GM18861 (cell line): ENCODE data around the gene FLG2.

ENCODE experiments used
- ATAC-seq: cut with Tn5 transposase; IDR thresholded peaks from one replicate; pipeline ENCODE4 v1.9.1; 2021; ENCODE audit not compliant: unreplicated experiment

The FLG2 gene

DNA sequence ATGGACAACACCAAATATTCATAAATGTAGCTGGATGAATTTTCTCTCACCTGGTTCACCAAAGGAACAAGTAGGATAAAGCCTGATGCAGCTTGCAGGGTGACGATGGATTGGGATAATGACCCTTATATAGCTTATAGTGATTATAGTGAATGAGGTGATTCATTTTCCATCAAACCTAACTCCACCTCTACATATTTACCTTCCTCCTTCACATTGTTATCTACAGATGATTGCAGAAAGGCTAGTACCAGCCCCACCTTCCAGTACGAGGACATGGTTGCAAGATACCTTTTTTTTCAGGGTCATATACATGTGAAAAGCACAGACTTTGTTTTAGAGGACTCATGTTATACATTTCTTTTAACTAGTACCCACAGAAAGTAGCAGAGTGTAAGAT, at the start of gene FLG2:
Gene FLG2 (minus strand): TSS at position 101 of the 400 bp plus-strand sequence. CDS start 1,122 bp downstream, outside the sequence.
- no peak for ATAC-seq

DNA sequence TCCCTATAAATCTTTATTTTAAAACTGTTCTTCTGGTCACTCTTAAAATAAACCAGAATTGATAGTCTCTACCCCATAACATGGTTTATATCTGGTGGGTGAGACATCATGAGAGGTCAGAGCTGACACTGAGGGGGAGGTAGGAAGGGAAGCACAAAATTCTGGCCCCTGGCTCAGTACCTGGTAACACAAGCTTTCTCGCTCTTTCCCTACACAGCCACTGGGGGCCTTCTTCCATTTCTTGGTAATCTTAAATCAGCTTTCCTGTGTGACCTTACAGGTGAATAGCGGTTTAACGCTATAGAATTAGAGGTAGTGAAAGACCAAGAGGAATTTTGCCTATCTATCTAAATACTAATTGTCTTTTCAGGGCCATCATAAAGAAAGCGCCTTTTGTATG, 48.9 kb upstream of the FLG2 start:
- no peak for ATAC-seq

DNA sequence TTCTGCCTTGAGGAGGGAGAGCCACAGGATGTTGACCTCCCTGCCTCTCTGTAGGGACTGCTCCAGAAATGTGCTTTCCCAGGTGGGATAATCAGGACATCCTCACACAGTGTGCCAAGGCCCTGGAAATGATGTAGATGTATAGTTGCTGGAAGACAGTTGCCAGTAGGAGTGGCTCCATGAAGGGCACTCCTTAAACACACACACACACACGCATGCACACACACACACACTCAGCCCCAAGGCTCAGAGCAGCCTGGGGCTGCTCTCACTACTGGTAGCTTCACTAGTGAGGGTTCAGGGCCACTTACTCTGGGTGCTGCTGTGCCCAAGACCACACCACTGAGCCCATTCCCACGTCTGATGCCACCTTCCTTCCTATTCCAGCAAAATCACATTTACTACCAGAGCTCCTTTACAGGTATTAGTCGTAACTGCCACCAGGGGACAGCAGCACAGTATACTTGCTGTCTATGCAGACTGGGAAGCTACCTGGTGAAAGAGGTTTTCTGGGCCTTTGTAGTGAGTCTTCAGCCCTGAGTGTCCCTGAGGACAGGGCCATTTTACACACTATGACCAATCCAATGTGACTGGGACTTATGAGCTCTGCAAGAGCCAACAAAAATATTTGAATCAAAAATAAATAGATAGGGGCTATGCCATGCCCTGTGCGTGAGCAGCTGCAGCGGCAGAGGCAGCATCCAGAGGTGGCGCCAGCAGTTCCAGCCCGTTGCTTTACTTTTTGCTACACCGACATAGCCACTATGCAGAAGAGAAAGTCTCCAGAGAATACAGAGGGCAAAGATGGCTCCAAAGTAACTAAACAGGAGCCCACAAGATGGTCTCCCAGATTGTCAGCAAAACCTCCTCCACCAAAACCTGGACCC, 39.2 kb upstream of the FLG2 start:
- no peak for ATAC-seq

DNA sequence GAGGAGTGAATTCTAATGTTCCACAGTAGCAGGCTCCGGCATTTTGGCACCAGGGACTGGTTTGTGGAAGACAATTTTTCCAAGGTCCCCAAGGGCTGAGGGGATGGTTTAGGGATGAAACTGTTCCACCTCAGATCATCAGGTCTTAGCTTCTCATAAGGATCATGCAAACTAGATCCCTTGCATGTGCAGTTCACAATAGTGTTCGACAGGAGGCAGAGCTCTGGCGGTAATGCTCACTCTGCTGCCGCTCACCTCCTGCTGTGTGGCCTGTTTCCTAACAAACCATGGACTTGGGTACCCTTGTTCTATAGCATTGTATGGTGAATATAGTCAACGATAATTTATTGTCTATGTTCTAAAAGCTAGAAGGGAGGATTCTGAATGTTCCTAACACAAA, 37.7 kb upstream of the FLG2 start:
- no peak for ATAC-seq

DNA sequence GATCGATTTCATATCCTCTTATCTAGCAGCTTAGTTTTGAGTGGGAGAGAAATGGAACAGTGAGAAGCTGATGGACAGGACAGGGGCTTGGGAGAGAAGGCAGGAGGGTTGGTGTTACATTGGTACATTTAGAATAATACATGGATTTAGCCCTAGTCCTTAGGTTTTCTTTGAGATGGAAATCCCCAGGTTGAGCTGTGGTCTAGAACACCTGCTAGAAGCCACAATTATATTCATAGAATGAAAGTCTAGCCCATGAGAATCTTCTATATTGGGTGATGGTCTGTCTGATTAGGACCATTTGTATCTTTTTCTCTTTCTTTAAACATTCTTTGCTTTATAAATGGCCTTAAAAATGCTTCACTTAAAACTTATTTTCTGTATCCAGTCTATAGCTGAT, 34.3 kb upstream of the FLG2 start:
- ATAC-seq = no peak

DNA sequence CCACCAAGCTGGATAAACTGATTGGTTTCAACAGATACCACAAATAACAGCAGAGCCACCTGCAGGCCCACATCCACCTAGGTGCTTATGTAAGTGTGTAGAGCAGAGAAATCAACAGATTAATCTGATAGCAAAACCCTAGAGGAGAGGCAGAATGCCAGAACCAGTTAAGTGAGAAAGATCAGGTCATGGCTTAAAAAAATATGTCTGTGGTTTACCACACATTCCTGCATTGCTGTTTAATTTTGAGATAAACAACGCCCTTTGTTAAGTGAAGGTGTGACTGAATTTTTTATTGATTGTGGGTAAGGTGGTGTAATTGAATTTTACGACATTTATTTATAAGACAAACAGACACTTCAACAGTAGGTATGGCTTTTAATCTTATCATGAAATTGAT, 33.1 kb upstream of the FLG2 start:
- ATAC-seq = no peak

DNA sequence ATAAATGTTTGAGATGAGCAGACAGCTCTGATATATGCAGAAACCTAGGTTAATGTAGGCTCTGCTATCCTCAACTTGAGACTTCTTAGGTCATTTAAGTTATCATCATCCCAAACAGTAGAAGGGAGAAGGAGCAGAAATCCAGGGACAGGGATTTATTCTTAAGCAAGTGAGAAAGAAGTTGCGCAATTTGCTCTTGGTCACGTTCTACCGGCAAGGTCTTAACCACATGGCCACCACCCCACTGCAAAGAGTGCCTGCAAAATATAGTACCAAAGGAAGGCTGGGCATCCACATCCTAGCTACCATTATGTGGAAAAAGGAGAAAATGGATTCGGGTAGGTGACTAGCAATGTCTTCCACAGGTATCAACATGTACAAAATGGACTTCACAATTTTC, 29.1 kb upstream of the FLG2 start:
- no peak for ATAC-seq

DNA sequence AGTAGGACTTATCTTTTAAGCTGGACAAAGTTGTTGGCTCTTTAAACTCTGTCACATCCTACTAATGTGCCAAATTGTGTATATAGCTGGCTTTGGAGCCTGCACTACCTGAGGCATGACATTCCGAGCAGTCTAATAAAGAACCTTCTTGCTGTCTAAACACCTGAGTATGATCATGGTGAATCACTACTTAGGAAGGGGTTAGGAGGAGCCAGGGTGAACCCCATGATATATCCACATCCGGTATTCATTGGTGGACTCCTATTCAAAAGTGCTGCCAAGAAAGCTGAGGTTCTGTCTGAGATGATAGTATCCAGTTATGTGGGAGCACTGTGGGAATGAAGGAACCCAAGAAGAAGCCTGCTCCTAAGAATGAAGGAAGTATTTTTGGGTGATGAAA, 27.1 kb upstream of the FLG2 start:
- no peak for ATAC-seq

DNA sequence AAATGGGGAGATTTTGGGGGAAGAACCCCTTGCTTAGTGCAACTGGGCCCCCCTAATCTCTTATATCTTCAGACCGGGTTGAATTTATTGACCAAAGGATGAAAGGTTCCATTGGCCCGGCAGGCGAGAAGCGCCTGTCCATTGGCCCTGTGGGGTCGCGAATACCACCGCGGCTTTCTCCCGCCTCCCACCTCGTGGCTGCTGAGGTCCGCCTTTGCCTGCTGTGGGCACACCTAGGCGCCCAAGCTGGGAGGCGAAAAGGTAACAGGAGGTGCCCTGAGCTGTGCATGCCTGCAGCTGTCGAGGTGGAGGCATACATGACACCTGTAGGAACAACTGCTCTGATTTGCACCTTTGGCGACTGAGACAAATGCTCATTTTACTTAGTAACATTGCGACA, 21.1 kb upstream of the FLG2 start:
- no peak for ATAC-seq

DNA sequence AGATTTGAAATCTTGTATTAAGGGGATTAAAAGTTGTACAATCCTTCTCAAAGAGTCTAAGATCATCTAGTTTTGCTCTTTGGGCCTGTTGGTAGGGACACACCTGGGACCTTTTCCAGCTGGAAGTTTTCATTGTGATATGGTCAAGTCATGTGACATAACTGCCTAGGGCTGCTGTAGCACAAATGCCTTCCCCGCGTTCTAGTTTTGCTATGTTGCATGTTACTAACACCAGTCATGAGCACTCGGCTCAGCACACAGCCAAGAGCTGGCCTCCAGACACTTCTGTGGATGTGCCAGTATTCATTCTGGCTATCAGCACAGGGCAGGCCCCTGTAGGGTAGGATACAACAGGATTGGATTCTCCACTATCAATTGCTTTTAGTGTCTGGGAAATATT, 14.6 kb upstream of the FLG2 start:
- ATAC-seq = no peak

DNA sequence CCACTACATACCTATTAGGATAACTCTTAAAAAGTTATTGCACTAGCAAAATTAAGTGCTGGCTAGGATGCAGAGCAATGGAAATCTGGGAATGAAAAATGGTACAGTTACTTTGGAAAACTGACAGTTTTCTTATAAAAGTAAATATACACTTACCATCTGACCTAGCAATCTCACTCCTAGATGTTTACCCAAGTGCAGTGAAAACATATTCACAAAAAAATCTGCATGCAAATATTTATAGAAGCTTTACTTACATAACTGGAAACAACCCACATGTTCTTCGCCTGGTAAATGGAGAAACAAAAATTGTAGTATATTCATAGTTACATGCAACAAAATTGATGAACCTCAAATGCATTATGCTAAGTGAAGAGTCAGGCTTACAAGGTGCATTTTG, 12.9 kb upstream of the FLG2 start:
- no peak for ATAC-seq

DNA sequence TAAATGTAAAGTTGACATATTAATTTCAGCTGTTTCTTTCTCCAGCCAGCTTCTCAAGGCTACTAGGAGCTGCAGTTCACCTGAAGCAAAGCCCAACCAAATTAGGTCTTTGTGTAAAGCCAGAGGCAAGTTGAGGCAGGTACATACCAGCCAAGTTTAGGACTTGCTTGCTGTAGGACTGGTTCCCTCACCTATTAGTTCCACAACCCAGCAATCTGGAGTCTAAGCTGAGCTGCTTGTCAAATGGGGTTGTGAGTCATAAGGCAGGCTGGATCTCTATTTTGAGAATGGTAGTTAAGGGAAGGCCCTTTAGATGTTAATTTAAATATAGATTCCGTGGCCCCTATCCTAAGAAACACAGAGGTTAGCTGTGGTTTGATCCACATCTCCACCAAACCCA, 7.6 kb upstream of the FLG2 start:
- no peak for ATAC-seq

DNA sequence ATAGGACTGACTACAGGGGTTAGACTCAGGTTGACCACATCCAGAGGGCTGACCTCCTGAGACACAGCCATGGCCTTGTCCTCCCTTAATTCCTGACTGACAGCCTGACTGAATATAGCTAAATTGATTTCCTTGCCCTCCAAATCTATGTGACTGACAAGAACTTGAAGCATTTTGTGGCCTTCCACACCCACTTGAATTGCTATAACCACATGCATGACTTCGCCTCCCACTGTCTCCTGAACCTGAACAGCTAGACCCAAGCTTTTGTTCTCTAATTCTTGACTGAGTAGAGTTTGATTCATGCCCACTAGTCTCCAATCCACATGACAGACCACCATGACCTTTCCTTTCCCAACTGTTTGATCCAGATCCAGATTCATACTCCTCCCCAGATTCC, 3.1 kb downstream of the FLG2 start:
- no peak for ATAC-seq

DNA sequence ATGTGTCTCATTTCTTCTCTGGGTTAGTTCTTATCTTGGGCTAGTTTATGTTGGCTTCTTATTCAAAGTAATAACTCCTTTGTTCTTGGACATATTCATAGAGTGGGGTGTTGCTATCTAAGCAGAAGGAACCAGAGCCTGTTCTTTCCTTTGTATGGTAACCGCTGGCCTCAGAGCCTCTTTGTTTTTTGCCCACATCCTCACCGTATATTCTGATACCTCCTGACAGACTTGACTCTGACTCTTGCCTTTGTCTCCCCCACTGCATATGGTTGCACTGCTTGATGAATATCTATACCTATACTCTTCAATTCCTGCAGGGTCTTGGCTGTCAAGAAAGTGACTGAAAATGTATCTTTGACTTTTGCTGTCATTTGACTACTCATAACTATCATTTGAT, 10.2 kb downstream of the FLG2 start:
- ATAC-seq = no peak

DNA sequence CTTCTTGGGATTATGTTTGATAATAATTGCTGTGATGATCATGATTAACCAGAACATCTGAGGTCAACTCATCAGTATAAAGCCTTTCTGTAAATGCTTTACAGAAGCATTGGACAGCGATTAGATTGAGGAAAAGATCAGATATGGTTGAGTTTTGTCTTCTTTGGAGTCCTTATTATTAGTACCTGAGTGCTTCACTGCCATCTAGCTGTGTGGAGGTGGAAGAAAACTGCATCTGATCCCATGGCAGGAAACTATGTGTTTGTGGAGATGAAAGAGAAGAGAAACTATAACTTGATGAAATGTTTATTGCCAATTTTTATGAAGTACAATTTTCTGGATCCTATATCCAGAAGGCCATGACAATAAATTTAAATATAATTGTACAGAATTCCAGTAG, 11.4 kb downstream of the FLG2 start:
- no peak for ATAC-seq

DNA sequence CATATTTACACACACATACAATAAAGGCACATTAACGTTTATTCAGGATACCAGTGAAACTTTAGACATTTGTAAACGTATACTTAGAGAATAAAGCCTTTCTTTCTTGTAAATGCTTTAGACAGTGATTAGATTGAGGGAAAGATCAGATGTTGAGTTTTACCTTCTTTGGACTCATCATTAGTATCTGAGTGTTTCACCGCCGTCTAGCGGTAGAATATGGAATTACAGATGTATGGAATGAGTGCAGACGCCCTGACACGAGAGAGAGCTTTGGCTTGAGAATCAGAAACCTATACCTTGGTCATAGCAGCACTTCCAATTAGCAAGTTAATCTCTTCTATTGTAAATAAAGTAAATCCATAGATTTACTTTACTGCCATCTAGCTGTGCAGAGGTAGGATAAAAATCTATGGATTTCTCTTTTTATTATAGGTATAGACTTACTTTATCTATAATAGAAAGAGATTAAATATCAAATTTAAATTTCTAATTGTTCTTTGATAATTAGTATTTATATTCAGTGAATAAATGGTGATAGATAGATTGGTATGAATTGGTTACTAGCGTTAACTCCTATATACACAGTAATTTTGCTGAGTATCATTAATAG, 12.6 kb downstream of the FLG2 start:
- ATAC-seq = no peak

DNA sequence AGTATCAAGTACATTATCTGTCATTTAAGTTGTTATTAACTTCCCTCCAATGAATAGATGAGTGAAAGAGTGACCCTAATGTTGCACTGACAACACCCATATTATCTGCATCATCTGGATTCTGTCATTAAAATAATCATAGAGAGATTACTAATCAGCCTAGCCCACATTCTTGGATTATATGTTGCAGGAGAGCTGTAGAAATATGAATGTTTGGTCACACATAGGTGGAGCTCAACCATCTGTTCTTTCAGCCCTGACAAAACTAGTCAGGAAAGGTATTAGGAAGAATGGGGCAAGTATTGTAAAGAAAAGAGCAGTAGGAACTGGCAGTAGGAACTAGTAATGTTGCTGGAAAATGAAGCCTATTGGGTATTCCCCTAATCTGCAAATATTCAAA, 15.4 kb downstream of the FLG2 start:
- no peak for ATAC-seq

DNA sequence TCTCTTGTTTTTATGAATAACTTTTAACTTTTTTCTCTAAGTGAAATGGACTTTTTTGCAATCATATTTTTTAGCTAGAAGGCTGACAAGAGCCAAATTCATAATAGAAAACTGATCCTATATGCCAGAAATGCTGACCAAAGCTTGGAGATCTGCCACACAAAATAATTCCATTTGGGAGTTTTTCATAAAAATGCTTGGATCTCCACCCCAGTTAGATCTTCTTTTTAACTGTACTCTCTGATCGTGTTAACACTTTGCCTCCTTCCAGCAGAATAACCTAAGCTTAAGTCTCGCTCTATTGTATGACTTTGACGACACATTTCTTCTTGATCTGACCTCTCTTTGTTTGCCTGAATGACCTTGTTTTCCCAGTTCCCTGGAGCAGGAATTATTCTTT, 16.8 kb downstream of the FLG2 start:
- no peak for ATAC-seq

DNA sequence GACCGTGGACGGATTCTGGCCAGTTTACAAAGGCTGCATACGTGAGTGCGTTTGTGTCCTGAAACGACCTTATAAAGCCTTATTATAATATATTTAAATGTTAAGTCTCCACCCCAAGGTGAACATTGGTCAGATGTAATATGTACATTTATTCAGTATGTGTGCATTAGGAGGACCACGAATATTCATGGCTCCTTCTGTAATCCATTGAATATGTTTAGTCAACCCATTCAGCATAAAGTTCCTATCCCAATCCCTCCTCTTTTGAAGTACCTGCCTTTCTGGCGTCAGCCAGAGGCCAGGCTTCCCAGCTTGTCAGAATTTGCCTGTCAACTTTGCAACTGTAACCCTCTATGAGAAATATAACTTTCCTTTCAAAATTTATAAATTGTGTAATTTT, 24.4 kb downstream of the FLG2 start:
- no peak for ATAC-seq

DNA sequence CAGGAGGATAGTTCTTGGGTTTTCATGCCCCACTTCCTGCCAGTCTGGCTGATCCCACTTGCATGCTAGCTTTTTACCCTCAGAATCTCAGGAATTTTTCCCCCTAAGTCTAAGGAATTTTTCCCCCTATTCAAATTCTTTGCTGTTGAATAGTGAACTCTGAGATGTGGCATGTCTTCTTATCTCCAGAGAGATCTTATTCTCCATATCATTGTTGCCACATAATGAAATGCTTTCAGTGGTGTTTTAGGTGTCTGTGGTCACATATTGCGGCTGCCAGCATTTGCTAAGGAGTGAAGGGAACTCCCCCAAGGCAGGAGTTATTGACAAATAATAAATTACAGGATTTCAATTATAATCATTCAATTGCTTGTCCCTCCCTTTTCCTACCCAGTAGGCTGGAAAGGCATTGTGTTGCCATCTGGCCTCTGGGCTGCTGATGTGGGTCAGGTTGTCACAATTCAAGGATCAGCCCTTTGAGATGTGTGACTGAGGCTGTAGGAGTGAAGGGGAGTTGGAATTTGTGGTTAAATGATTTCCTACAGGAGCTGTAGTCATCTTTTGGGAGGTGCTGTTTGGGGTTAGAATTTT, 30.9 kb downstream of the FLG2 start:
- ATAC-seq = no peak

DNA sequence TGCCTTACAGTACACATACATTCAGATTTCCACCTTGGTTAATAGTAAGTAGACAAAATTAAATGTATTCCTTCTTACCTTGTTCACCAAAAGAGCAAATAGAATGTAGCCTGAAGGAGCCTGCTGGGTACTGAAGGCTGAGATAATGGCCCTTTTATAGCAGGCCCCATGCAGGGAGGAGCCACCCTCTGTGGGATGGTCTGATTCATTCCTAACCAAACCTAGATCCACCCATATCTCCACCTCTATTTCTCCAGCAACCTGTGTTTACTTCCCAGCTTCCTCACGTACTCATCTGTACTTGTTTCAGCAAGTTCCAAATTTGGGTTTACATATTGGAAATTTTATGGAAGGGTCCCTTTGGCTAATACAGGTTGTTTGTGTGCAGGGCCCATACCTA, 34.7 kb downstream of the FLG2 start, which contains the start of gene FLG:
Gene FLG (minus strand): TSS at position 129 of the 400 bp plus-strand sequence. CDS start 9,783 bp downstream, outside the sequence.
- no peak for ATAC-seq

DNA sequence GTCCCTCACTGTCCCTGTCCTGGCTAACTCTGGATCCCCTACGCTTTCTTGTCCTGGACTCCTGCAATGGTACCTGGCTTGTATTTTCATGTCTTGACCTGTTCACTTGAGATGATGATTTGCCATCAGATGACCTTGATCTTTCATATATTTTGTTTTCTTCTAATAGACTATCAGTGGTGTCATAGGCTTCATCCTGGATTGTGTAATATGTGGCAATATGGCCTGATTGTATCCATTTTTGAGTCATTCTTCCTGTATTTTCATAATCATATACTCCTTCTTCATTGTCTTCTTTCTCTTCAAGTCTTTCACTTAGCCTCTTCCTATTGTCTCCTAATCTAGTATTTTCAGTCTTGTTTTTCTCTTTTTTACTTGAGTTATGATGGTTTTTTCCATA, 45.8 kb downstream of the FLG2 start:
- ATAC-seq = no peak
